BJ (cell line): ENCODE results near the gene ZMYND10. TPM values are rescaled to one million over a fixed set of nuclear protein-coding genes. Genes with fewer than 3 reads are reported as not detected.

Source experiments
- CTCF ChIA-PET: fragments of 350-600 bp; formaldehyde crosslinking; extraction: SDS; loops from one replicate; lab custom pipeline; 2021; ENCODE audit warnings: antibody characterized with exemption, inconsistent platforms; lab: Yijun Ruan, JAX
- POLR2A ChIA-PET: fragments of 300-600 bp; sonication (Branson Sonifier 250); formaldehyde crosslinking; extraction: SDS; loops from one replicate; lab custom pipeline; 2021; ENCODE audit warnings: antibody characterized with exemption; lab: Charles Lee
- DNase-seq: peaks from one replicate; pipeline ENCODE4 v3.0.0-alpha.2; 2011; ENCODE audit warnings: low read depth
- H3K27me3 ChIP-seq: 2 replicates; pipeline ENCODE4 v1.6.0; 2011; ENCODE audit warnings: low read length; ENCODE audit not compliant: control insufficient read depth, insufficient read depth
- H3K36me3 ChIP-seq: 2 replicates; pipeline ENCODE4 v1.5.1; 2011; ENCODE audit warnings: low read length; ENCODE audit not compliant: control insufficient read depth, insufficient read depth
- H3K4me3 ChIP-seq: 2 replicates; pipeline ENCODE4 v1.5.1; 2011; ENCODE audit warnings: low read depth, mild to moderate bottlenecking, control low read depth, low read length
- CTCF ChIP-seq: IDR thresholded peaks from 2 replicates; pipeline ENCODE4 v1.5.1; 2011; ENCODE audit warnings: low read depth, mild to moderate bottlenecking, control low read depth, inconsistent platforms, low read length, moderate library complexity; ENCODE audit not compliant: insufficient read depth
- polyA plus RNA-seq: library from polyadenylated mRNA; depleted of rRNA; stranded (reverse); fragments of >200 nt; gene quantifications from 2 replicates; pipeline ENCODE4 v1.2.3, GENCODE V29; 2011

The ZMYND10 gene
- polyA plus RNA-seq, 1 experiment, result 1.3 TPM

GRCh38 chr3:50320853-50321335, 24.6 kb downstream of the ZMYND10 start:
- no peak for DNase-seq
- ChIA-PET CTCF (interaction anchor here (1.0 to 1.9 kb wide), 4 partner anchors 14 to 47 kb away, joined by 3 to 6 read pairs (median 4); no protein-coding TSS in a partner anchor), POLR2A (interaction anchor here (0.6 kb wide), 1 partner anchor 29 kb away, joined by 3 read pairs; no protein-coding TSS in a partner anchor)
- no peak for TF ChIP-seq CTCF
- H3K36me3 ChIP-seq, result peaks cover 24% of the 10 kb centered on the region
- no peaks in the 10 kb centered on the region for H3K27me3 ChIP-seq
- H3K4me3 ChIP-seq, result peak overlapping the region; percentile 53

GRCh38 chr3:50319894-50320625, 25.5 kb downstream of the ZMYND10 start:
- H3K36me3 ChIP-seq, result peaks cover 21% of the 10 kb centered on the region
- ChIA-PET POLR2A (no interaction called here), CTCF (interaction anchor here (1.0 to 1.9 kb wide), 4 partner anchors 13 to 46 kb away, joined by 3 to 6 read pairs (median 4); partner anchors contain the start of gene IFRD2)
- no peak for TF ChIP-seq CTCF
- H3K4me3 ChIP-seq, result peak overlapping the region; percentile 53
- no peak for DNase-seq
- H3K27me3 ChIP-seq, result no peaks in the 10 kb centered on the region

DNA sequence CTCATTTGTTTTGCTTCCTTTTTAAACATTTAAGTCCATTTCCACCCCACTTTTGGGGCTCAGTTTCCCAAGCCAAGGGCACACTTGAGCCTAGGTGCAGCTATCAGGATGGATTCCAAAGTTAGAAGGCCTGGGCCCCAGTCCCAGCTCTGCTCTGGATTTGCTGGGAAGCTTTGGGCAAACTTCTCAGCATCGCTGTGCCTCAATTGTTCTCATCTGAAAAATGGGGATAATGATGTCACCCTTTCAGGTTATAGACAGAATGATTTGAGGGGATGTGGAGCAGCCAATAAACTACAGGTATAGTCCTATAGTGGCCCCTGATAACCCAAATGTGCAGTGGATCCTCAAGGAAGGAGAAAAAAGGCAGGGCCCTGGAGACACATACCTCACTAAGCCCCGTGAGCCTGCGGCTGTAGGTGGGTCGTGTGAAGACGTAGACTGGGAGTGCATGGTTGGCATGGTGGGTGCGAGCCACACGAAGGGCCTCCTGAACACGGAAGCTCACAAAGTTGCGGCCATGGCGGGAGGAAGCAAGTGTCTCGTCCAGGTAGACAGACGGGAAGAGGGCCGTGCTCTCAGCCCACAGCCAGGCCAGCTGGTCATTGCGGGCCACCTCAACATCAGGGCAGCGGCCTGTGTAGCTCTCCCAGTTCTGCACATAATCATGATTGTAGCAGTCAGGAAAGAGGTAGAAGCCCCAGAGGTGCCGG, 26.2 kb downstream of the ZMYND10 start:
- DNase-seq, result no peak
- ChIA-PET POLR2A (no interaction called here), CTCF (interaction anchor here (0.6 to 1.3 kb wide), 4 partner anchors 12 to 611 kb away, joined by 3 to 5 read pairs (median 3); partner anchors contain the start of gene IFRD2)
- Histone ChIP-seq H3K27me3 (no peaks in the 10 kb centered on the region), H3K4me3 (no peak overlapping the region), H3K36me3 (peaks cover 20% of the 10 kb centered on the region)
- no peak for TF ChIP-seq CTCF

DNA sequence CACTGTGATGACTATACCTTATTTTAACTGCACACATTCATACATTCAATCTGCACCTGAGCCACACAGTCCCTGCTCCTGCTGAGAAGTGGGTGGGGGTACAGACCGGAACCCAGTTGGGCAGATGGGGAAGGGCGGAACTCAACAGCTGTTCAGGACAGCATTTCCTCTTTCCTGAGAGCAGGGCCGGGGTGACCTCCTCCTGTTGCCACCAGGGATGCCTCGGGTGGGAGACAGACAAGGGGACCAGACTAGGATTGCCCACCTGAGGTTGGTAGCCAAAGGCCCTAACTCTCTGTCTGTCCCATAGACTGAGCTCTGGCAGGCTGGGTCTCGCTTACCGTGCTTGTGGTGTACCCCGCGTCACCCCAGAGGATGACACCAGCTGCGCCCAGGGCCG, 26.9 kb downstream of the ZMYND10 start:
- Histone ChIP-seq H3K4me3 (no peak overlapping the region), H3K27me3 (no peaks in the 10 kb centered on the region), H3K36me3 (peaks cover 20% of the 10 kb centered on the region)
- no peak for DNase-seq
- TF ChIP-seq CTCF, result no peak
- CTCF ChIA-PET, result interaction anchor here (0.6 to 1.3 kb wide), 4 partner anchors 11 to 610 kb away, joined by 3 to 5 read pairs (median 3); partner anchors contain the start of gene IFRD2
- POLR2A ChIA-PET, result no interaction called here

DNA sequence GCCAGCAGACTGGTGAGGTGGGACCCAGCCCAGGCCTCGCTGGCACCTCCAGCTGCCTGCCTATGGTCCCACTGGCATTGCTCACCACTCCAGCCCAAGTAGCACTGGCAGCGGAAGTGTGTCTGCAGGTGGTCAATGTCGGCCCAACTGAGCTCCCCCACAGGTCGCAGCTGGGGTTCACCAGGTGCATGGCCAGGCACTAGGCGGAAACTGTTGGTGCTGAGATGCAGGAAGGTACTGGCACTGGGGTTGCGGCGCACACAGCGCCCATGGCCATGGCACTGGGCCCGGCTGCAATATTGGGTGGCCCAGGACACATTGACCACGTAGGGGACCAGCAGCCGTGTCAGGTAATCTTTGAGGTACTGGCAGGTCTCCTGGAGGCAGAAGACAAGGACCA, 27.4 kb downstream of the ZMYND10 start:
- TF ChIP-seq CTCF, result no peak
- Histone ChIP-seq H3K4me3 (no peak overlapping the region), H3K36me3 (peaks cover 20% of the 10 kb centered on the region), H3K27me3 (no peaks in the 10 kb centered on the region)
- ChIA-PET POLR2A (no interaction called here), CTCF (interaction anchor here (1.2 to 1.9 kb wide), 3 partner anchors 11 to 91 kb away, joined by 3 read pairs; partner anchors contain the start of genes HYAL3 and NAA80)
- DNase-seq, result no peak
